ENCODE data around the gene RAB8B.

RAB8B gene

GRCh38 chr15:63188926-63189871 is at the start of gene RAB8B:
Gene RAB8B, plus strand, starts transcription at chr15:63189606. Its CDS starts 19 bp downstream, at chr15:63189625.
- DNase-seq (ENCODE audit: low read depth in 2 of 2), result peak; percentile 96 to 98

GRCh38 chr15:63140936-63141335 is 48.5 kb upstream of the RAB8B start:
- DNase-seq (ENCODE audit: low read depth in 2 of 2), result no peak

- no peak for DNase-seq (ENCODE audit: low read depth in 2 of 2)
Measured at GRCh38 chr15:63145426-63145825, 44.0 kb upstream of the RAB8B start.

GRCh38 chr15:63146684-63147083 is 42.7 kb upstream of the RAB8B start:
- DNase-seq (ENCODE audit: low read depth in 2 of 2), result no peak

- no peak for DNase-seq (ENCODE audit: low read depth in 2 of 2)
Measured at GRCh38 chr15:63151665-63152064, 37.7 kb upstream of the RAB8B start.

- no peak for DNase-seq (ENCODE audit: low read depth in 2 of 2)
Measured at GRCh38 chr15:63155486-63155885, 33.9 kb upstream of the RAB8B start.

GRCh38 chr15:63156086-63156710 is 33.2 kb upstream of the RAB8B start:
- DNase-seq (ENCODE audit: low read depth in 2 of 2), result no peak

GRCh38 chr15:63156755-63157117 is 32.7 kb upstream of the RAB8B start:
- DNase-seq (ENCODE audit: low read depth in 2 of 2), result peak in 1 of 2 donors; percentile 4

GRCh38 chr15:63157118-63157843 is 32.1 kb upstream of the RAB8B start, which contains the start of gene RPS27L:
Gene RPS27L, minus strand, starts transcription at chr15:63157477. Its CDS starts 72 bp downstream, at chr15:63157405.
- DNase-seq (ENCODE audit: low read depth in 2 of 2), result peak; percentile 80 to 83

GRCh38 chr15:63157891-63158431 is 31.4 kb upstream of the RAB8B start:
- DNase-seq (ENCODE audit: low read depth in 2 of 2), result no peak

- DNase-seq (ENCODE audit: low read depth in 2 of 2), result no peak
Measured at GRCh38 chr15:63160638-63161037, 28.8 kb upstream of the RAB8B start.

GRCh38 chr15:63163217-63163616 is 26.2 kb upstream of the RAB8B start:
- no peak for DNase-seq (ENCODE audit: low read depth in 2 of 2)

- DNase-seq (ENCODE audit: low read depth in 2 of 2), result no peak
Measured at GRCh38 chr15:63165166-63165859, 24.1 kb upstream of the RAB8B start.

- DNase-seq (ENCODE audit: low read depth in 2 of 2), result no peak
Measured at GRCh38 chr15:63166219-63166618, 23.2 kb upstream of the RAB8B start.

GRCh38 chr15:63169788-63170187 is 19.6 kb upstream of the RAB8B start:
- no peak for DNase-seq (ENCODE audit: low read depth in 2 of 2)

GRCh38 chr15:63172376-63172775 is 17.0 kb upstream of the RAB8B start:
- no peak for DNase-seq (ENCODE audit: low read depth in 2 of 2)

- DNase-seq (ENCODE audit: low read depth in 2 of 2), result no peak
Measured at GRCh38 chr15:63172851-63173451, 16.5 kb upstream of the RAB8B start.

GRCh38 chr15:63176302-63176701 is 13.1 kb upstream of the RAB8B start:
- no peak for DNase-seq (ENCODE audit: low read depth in 2 of 2)

GRCh38 chr15:63178034-63178433 is 11.4 kb upstream of the RAB8B start:
- DNase-seq (ENCODE audit: low read depth in 2 of 2), result no peak

- no peak for DNase-seq (ENCODE audit: low read depth in 2 of 2)
Measured at GRCh38 chr15:63180746-63181145, 8.7 kb upstream of the RAB8B start.

- DNase-seq (ENCODE audit: low read depth in 2 of 2), result no peak
Measured at GRCh38 chr15:63181648-63182047, 7.8 kb upstream of the RAB8B start.

Data from stimulated activated CD8-positive, alpha-beta memory T cell treated with anti-CD3 and anti-CD28 coated beads, Interleukin-7, amount 100 ng/mL, for 4 hours (primary cell).